Measurements from ENCODE around the gene NDRG4.

DNA sequence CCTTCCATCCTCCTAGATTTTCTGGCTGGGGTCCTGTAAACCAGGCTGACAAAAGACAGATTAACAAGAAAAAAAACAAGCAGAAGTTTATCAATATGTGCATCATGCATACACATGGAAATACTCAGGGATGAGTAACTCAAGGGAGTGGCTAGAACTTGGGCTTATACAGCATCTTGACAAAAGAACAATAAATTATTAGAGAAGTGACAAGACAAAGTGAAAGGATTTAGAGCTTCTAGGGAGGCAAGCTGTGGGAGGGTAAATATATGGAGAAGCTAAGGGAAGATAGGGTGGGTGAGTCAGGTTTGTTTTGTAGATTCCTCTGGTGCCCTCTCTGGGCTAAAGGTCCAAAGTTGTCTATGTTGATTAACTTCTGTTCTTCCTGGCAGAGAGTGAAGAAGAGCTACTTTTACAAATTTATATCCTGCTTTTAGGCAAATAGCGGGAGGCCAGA, 48.0 kb upstream of the NDRG4 start:
- no peak for TF ChIP-seq POLR2AphosphoS5 (IDR thresholded peaks at IDR 0.05; ENCODE audit: low read depth, low read length)
- no peak for TF ChIP-seq POLR2A (IDR thresholded peaks at IDR 0.05; ENCODE audit: low read depth, low read length)
